ENCODE results near the gene SNX32.

SNX32 gene

DNA sequence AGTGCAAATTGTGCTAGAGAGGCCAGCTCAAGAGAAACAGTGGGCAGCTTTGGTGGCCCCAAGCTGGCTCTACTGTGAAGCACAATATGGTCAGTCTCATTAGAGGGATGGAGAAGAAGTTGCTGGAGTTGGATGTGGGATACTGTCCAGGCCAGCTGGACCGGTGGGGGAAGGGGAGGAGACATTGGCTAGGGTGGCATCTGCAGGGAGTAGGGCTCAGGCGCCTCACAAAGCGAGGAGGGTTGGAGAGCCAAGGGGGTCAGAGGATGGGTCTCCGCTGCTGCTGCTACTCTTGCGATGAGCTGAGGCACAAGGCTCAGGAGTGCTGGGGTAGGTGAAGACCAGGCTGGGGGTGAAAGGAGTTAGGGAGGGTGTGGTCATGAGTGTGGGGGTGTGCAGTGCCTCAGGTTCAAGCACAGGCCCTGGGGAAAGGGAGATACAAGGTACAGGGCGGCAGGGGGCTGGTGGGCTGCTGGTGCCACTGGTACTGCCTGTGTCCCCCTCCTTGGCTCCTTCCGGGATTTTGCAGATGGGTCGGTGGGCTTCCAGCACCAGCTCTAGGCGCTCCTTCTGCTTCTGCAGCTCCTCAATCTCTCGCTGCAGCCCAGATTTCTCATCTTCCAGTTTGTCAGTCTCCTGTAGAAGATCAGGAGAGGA is 59.0 kb downstream of the SNX32 start:
- H3K4me3 ChIP-seq (replicated peaks in 1 of 2; ENCODE audit: low read depth in 2 of 2, low read length in 2 of 2) = peak overlapping the region; percentile 5 to 69
- DNase-seq (ENCODE audit: low read depth in 2 of 2) = no peak
- TF ChIP-seq, protein P1, sequence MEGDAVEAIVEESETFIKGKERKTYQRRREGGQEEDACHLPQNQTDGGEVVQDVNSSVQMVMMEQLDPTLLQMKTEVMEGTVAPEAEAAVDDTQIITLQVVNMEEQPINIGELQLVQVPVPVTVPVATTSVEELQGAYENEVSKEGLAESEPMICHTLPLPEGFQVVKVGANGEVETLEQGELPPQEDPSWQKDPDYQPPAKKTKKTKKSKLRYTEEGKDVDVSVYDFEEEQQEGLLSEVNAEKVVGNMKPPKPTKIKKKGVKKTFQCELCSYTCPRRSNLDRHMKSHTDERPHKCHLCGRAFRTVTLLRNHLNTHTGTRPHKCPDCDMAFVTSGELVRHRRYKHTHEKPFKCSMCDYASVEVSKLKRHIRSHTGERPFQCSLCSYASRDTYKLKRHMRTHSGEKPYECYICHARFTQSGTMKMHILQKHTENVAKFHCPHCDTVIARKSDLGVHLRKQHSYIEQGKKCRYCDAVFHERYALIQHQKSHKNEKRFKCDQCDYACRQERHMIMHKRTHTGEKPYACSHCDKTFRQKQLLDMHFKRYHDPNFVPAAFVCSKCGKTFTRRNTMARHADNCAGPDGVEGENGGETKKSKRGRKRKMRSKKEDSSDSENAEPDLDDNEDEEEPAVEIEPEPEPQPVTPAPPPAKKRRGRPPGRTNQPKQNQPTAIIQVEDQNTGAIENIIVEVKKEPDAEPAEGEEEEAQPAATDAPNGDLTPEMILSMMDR (IDR thresholded peaks at IDR 0.05; ENCODE audit: low read depth, low read length) = no peak

GRCh38 chr11:65894034-65894591 is 60.4 kb downstream of the SNX32 start:
- TF ChIP-seq, protein P1 (IDR thresholded peaks at IDR 0.05; ENCODE audit: low read depth, low read length) = no peak
- DNase-seq (ENCODE audit: low read depth in 2 of 2) = no peak
- H3K4me3 ChIP-seq (replicated peaks in 1 of 2; ENCODE audit: low read depth in 2 of 2, low read length in 2 of 2) = no peak overlapping the region

GRCh38 chr11:65895482-65895981 is 61.8 kb downstream of the SNX32 start:
- TF ChIP-seq, protein P1 (IDR thresholded peaks at IDR 0.05; ENCODE audit: low read depth, low read length) = no peak
- no peak overlapping the region for H3K4me3 ChIP-seq (replicated peaks in 1 of 2; ENCODE audit: low read depth in 2 of 2, low read length in 2 of 2)
- DNase-seq (ENCODE audit: low read depth in 2 of 2) = peak in 1 of 2 donors; percentile 50

DNA sequence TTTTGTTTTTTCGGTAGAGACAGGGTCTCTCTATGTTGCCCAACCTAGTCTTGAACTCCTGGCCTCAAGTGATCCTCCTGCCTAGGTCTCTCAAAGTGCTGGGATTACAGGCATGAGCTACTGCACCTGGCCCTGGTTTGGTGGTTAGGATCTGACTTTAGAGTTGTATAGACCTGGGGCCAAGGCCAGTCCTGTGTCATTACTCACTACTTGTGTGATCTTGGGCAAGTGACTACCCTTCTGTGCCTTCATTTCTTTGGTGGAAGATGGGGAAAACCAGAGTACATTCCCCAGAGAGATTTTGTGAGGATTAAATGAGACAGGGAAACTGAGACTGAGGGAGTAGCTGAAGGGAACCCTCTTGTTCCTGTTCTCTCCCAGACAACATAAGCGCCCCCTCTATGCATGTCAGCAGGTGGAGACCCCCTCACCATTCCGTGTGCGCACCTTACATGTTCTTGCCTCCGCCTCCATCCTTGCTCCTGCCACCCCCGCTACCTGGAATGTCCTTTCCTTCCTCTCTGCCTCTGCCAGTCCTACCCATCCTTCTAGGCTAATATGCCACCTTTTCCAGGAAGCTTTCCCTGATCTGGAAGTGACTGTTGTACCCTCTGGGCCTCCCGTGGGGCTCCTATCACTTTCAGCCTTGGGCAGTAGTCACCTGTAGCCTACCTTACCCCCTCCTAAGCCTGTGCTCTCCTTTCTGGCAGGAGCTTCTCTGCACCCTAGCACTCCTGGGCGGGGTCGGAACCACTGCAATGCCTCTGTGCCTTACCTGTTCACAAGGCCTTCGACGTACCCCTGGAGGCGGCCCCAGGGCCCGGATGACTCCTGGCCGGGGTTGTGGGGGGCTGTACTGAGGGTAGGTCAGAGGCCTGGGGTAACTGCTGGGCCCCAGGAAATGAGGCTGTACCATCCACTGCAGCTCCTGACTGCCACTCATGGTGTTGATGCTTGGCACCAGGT is 62.6 kb downstream of the SNX32 start:
- peak in 1 of 2 donors; percentile 50 for DNase-seq (ENCODE audit: low read depth in 2 of 2)
- TF ChIP-seq, protein P1 (IDR thresholded peaks at IDR 0.05; ENCODE audit: low read depth, low read length) = no peak
- peak overlapping the region in 1 of 2 donors; percentile 98 for H3K4me3 ChIP-seq (replicated peaks in 1 of 2; ENCODE audit: low read depth in 2 of 2, low read length in 2 of 2)

DNA sequence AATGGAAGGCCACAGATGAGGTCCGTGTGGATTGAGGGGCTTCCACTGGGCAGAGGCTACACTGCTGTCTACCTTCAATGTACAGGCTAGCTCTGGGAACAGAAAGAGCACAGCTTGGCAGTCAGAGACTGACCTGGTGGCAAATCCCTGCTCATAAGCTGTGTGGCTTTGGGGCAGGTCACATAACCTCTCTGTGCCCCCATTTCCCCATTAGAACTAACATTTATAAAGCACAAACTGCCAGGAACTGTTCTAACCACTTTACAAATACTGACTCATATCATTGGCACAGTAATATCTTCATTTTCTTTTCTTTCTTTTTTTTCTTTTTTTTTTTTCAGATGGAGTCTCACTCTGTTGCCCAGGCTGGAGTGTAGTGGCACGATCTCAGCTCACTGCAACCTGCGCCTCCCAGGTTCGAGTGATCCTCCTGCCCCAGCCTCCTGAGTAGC is 63.3 kb downstream of the SNX32 start:
- H3K4me3 ChIP-seq (replicated peaks in 1 of 2; ENCODE audit: low read depth in 2 of 2, low read length in 2 of 2) = peak overlapping the region in 1 of 2 donors; percentile 98
- TF ChIP-seq, protein P1 (IDR thresholded peaks at IDR 0.05; ENCODE audit: low read depth, low read length) = no peak
- DNase-seq (ENCODE audit: low read depth in 2 of 2) = no peak

- TF ChIP-seq, protein P1 (IDR thresholded peaks at IDR 0.05; ENCODE audit: low read depth, low read length) = no peak
- peak in 1 of 2 donors; percentile 46 for DNase-seq (ENCODE audit: low read depth in 2 of 2)
- peak overlapping the region; percentile 76 to 98 for H3K4me3 ChIP-seq (replicated peaks in 1 of 2; ENCODE audit: low read depth in 2 of 2, low read length in 2 of 2)
Observed at GRCh38 chr11:65898656-65899355, 65.0 kb downstream of the SNX32 start.
